Esophagus squamous epithelium (tissue), 4 donors: Measurements from ENCODE around the gene TP53TG3F.
"Not testable (repeated sequence)": the region's sequence is repeated elsewhere in the genome, so short reads cannot be mapped to it uniquely, and the experiment has no call there.

Experiments used
- CTCF ChIP-seq, 6 experiments: fragments of 450-650 bp in 4 of 6; fragments of 200-600 bp in 2 of 6; sonication (generic) in 2 of 6; IDR thresholded peaks; one replicate each; pipeline ENCODE4 v1.5.1; 2016 to 2019; ENCODE audit warnings: antibody characterized with exemption in 6 of 6, mild to moderate bottlenecking in 4 of 6, moderate library complexity in 4 of 6
- POLR2A ChIP-seq, 4 donors: fragments of 450-650 bp; IDR thresholded peaks; one replicate each; pipeline ENCODE4 v1.6.1; 2017; ENCODE audit warnings: antibody characterized with exemption in 4 of 4, mild to moderate bottlenecking in 4 of 4, moderate library complexity in 3 of 4

GRCh38 chr16:33509070-33509469 is 49.7 kb downstream of the TP53TG3F start:
- TF ChIP-seq CTCF, POLR2A (IDR thresholded peaks at IDR 0.05): not testable (repeated sequence)
